Measurements from ENCODE around the gene MGLL. TPM values are rescaled to one million over a fixed set of nuclear protein-coding genes. Genes with fewer than 3 reads are reported as not detected.

MGLL gene
- total and polyA plus RNA-seq, 2 donors (not counting 1 experiment from before 2014, with no cell fraction given) = 1.7 to 6.9 TPM

DNA sequence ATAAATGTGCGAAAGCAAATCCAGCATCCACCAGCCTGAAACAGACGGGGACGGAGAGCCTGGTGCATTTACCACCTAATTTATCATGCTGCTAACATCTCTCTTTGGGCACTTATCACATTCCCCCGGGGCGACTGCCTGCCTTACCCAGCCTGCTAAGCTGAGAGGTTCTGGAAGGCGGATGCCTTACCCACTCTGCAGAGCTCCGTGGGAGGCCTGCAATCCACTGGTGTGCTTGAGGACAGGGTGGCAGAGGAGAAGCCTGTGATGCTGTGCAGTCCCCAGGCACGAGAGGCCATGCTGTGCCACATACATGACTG, 25.5 kb downstream of the MGLL start:
- Mint-ChIP-seq H3K4me1 (peaks cover 6% of the 10 kb centered on the region), H3K27ac (no peak overlapping the region), H3K9me3 (ENCODE audit: insufficient read depth) (peaks cover 3% of the 10 kb centered on the region), H3K4me3 (no peak overlapping the region), H3K27me3 (no peaks in the 10 kb centered on the region)
- intact Hi-C loops (cut with micrococcal nuclease) = no loop called here
- POLR2A ChIA-PET = no interaction called here
- DNase-seq (no peak), ATAC-seq (ENCODE audit: low read depth) (no peak)
- TF ChIP-seq EZH2 (IDR thresholded peaks at IDR 0.05; ENCODE audit: borderline replicate concordance, insufficient read depth, low read depth, low read length, poor library complexity, severe bottlenecking) = no peak
- TF ChIP-seq, protein P1, sequence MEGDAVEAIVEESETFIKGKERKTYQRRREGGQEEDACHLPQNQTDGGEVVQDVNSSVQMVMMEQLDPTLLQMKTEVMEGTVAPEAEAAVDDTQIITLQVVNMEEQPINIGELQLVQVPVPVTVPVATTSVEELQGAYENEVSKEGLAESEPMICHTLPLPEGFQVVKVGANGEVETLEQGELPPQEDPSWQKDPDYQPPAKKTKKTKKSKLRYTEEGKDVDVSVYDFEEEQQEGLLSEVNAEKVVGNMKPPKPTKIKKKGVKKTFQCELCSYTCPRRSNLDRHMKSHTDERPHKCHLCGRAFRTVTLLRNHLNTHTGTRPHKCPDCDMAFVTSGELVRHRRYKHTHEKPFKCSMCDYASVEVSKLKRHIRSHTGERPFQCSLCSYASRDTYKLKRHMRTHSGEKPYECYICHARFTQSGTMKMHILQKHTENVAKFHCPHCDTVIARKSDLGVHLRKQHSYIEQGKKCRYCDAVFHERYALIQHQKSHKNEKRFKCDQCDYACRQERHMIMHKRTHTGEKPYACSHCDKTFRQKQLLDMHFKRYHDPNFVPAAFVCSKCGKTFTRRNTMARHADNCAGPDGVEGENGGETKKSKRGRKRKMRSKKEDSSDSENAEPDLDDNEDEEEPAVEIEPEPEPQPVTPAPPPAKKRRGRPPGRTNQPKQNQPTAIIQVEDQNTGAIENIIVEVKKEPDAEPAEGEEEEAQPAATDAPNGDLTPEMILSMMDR (IDR thresholded peaks at IDR 0.05) = no peak
- Histone ChIP-seq H3K79me2 (ENCODE audit: control insufficient read depth, insufficient read depth, low read length) (no peaks in the 10 kb centered on the region), H3K4me3 (ENCODE audit: control extremely low read depth in 1 of 5, extremely low read depth in 1 of 5, insufficient read depth in 1 of 5, low read depth in 2 of 5, low read length in 4 of 5) (no peak overlapping the region), H3K36me3 (replicated peaks in 1 of 2; ENCODE audit: control extremely low read depth in 1 of 2, control insufficient read depth in 1 of 2, extremely low read depth in 1 of 2, insufficient read depth in 2 of 2, low read length in 1 of 2) (no peaks in the 10 kb centered on the region), H3K4me1 (ENCODE audit: control insufficient read depth in 2 of 2, insufficient read depth in 2 of 2, low read length in 2 of 2) (peaks cover 0 to 9% of the 10 kb centered on the region in 2 donors), H3K4me2 (replicated peaks; ENCODE audit: low read depth, low read length, poor library complexity, severe bottlenecking) (no peak overlapping the region), H3K9me3 (ENCODE audit: control extremely low read depth in 1 of 3, control insufficient read depth in 2 of 3, insufficient read depth in 1 of 3, low read length in 2 of 3) (no peaks in the 10 kb centered on the region), H4K20me1 (ENCODE audit: control insufficient read depth, insufficient read depth, low read length, poor library complexity, severe bottlenecking) (no peaks in the 10 kb centered on the region), H3K9ac (ENCODE audit: low read length) (no peak overlapping the region), H3K27me3 (replicated peaks in 1 of 4; ENCODE audit: control extremely low read depth in 1 of 4, control insufficient read depth in 3 of 4, insufficient read depth in 4 of 4, low read length in 3 of 4) (no peaks in the 10 kb centered on the region), H2AFZ (ENCODE audit: insufficient read depth, low read depth, low read length, poor library complexity, severe bottlenecking) (no peak overlapping the region), H3K27ac (ENCODE audit: low read length in 2 of 2) (no peak overlapping the region)
- CTCF ChIA-PET = no interaction called here
- WGBS (ENCODE audit: insufficient coverage) = 90% methylated on average over 6 of the region's 8 CpGs

DNA sequence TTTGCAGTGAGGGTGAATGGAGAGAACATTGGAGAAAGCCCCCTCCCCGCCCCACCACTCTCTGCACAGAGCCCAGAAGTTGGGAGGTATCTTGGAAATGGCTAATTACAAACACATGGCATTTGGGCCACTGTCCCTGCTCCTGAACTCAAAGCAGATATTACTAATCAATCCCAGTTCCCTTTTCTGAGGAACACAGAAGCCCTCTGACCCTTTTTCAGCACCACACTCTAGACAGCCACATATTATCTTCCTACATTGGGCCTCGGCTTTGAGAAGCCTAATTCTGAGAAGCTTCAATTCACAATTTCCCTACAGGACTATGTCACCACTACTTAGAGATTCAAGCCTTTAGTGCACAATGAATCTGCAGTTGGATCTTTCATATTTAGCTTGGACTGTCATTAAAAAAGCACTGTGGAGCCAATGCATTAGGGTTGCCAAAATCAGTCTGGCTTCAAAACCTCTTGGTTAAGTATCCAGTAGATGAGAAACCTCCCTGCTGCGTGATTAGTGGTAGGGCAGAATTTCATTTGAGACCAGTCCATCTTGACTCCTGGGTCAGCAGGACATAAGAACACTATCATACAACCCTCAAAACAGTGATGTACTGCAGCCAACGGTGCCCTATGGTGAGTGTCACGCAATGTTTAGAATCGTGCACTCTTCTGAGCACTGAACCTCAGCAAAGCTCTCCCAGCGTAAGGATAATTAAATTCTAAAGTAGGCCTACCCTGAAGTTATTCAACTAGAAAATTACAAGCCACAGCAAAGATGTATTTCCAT, 26.1 kb downstream of the MGLL start:
- Histone ChIP-seq H3K27me3 (replicated peaks in 1 of 4; ENCODE audit: control extremely low read depth in 1 of 4, control insufficient read depth in 3 of 4, insufficient read depth in 4 of 4, low read length in 3 of 4) (no peaks in the 10 kb centered on the region), H3K27ac (ENCODE audit: low read length in 2 of 2) (no peak overlapping the region), H3K4me3 (ENCODE audit: control extremely low read depth in 1 of 5, extremely low read depth in 1 of 5, insufficient read depth in 1 of 5, low read depth in 2 of 5, low read length in 4 of 5) (no peak overlapping the region), H3K4me1 (ENCODE audit: control insufficient read depth in 2 of 2, insufficient read depth in 2 of 2, low read length in 2 of 2) (peaks cover 0 to 9% of the 10 kb centered on the region in 2 donors), H3K9me3 (ENCODE audit: control extremely low read depth in 1 of 3, control insufficient read depth in 2 of 3, insufficient read depth in 1 of 3, low read length in 2 of 3) (no peaks in the 10 kb centered on the region), H2AFZ (ENCODE audit: insufficient read depth, low read depth, low read length, poor library complexity, severe bottlenecking) (no peak overlapping the region), H3K79me2 (ENCODE audit: control insufficient read depth, insufficient read depth, low read length) (no peaks in the 10 kb centered on the region), H3K36me3 (replicated peaks in 1 of 2; ENCODE audit: control extremely low read depth in 1 of 2, control insufficient read depth in 1 of 2, extremely low read depth in 1 of 2, insufficient read depth in 2 of 2, low read length in 1 of 2) (no peaks in the 10 kb centered on the region), H3K9ac (ENCODE audit: low read length) (no peak overlapping the region), H3K4me2 (replicated peaks; ENCODE audit: low read depth, low read length, poor library complexity, severe bottlenecking) (no peak overlapping the region), H4K20me1 (ENCODE audit: control insufficient read depth, insufficient read depth, low read length, poor library complexity, severe bottlenecking) (no peaks in the 10 kb centered on the region)
- ChIA-PET CTCF (no interaction called here), POLR2A (no interaction called here)
- WGBS (ENCODE audit: insufficient coverage) = 96% methylated on average over 6 of the region's 7 CpGs
- Mint-ChIP-seq H3K27ac (no peak overlapping the region), H3K4me1 (peaks cover 6% of the 10 kb centered on the region), H3K9me3 (ENCODE audit: insufficient read depth) (peaks cover 3% of the 10 kb centered on the region), H3K4me3 (no peak overlapping the region), H3K27me3 (no peaks in the 10 kb centered on the region)
- ATAC-seq (ENCODE audit: low read depth) (no peak), DNase-seq (no peak)
- TF ChIP-seq, protein P1 (IDR thresholded peaks at IDR 0.05) = no peak
- TF ChIP-seq EZH2 (IDR thresholded peaks at IDR 0.05; ENCODE audit: borderline replicate concordance, insufficient read depth, low read depth, low read length, poor library complexity, severe bottlenecking) = no peak
- intact Hi-C loops (cut with micrococcal nuclease) = no loop called here
